ENCODE measurements around the gene MSLN.
"Not testable (repeated sequence)": the region's sequence is repeated elsewhere in the genome, so short reads cannot be mapped to it uniquely, and the experiment has no call there.

Gene MSLN

GRCh38 chr16:772959-773358, 12.4 kb downstream of the MSLN start:
- no peak for DNase-seq (ENCODE audit: extremely low read depth in 1 of 2, low read depth in 1 of 2)

- no peak for DNase-seq (ENCODE audit: extremely low read depth in 1 of 2, low read depth in 1 of 2)
Observed at GRCh38 chr16:774086-775001, 13.8 kb downstream of the MSLN start.

DNA sequence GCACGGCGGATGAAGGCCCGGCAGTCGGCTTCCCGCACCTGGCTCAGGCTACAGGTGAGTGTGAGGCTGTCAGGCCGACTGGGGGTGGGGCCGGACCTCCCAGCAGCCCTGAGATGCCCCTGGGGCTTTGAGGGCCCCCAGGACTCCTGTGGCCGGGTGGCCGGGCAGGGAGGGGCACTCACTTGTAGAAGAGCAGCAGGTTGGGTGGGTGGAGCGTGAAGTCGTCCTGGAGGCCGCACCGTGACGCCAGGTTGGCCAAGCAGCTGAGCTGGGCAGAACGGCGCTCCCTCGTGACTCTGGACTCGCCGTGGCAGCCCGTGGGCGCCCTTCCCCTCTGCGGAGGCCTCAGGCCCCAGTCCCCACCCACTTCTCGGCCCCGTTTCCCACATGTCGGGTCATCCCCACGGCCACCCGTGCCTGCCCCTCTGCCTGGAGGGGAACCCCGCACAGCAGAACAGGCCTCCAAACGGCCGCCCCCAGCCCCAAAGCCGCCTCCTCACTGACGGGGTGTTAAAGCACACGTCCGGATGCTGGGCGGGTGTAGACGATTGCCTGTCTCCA, 14.8 kb downstream of the MSLN start:
- DNase-seq (ENCODE audit: extremely low read depth in 1 of 2, low read depth in 1 of 2), result no peak

- not testable (repeated sequence) for DNase-seq (ENCODE audit: extremely low read depth in 1 of 2, low read depth in 1 of 2)
Observed at GRCh38 chr16:776298-776697, 15.8 kb downstream of the MSLN start.

- DNase-seq (ENCODE audit: extremely low read depth in 1 of 2, low read depth in 1 of 2), result no peak
Observed at GRCh38 chr16:776824-777223, 16.3 kb downstream of the MSLN start.

- DNase-seq (ENCODE audit: extremely low read depth in 1 of 2, low read depth in 1 of 2), result no peak
Observed at GRCh38 chr16:777826-778225, 17.3 kb downstream of the MSLN start.

DNA sequence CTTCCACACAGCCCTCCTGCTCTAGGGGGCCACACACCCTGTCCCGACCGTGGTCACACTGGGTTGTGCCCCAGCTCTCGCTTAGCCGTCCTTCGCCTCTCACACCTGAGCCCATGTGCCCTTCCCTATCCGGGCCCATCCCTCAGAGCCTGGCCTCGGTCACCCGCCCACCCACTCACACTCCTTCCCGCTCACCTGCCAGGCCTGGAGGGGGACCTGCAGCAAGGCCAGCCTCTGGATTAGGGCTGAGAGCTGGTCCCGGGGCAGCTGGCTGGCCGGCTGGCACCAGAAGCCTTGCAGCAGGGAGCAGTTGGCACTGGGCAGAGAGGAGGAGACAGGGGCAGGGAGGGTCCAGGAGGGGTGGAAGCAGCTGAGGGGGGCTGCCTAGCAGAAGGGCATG, 17.9 kb downstream of the MSLN start:
- DNase-seq (ENCODE audit: extremely low read depth in 1 of 2, low read depth in 1 of 2), result no peak

DNA sequence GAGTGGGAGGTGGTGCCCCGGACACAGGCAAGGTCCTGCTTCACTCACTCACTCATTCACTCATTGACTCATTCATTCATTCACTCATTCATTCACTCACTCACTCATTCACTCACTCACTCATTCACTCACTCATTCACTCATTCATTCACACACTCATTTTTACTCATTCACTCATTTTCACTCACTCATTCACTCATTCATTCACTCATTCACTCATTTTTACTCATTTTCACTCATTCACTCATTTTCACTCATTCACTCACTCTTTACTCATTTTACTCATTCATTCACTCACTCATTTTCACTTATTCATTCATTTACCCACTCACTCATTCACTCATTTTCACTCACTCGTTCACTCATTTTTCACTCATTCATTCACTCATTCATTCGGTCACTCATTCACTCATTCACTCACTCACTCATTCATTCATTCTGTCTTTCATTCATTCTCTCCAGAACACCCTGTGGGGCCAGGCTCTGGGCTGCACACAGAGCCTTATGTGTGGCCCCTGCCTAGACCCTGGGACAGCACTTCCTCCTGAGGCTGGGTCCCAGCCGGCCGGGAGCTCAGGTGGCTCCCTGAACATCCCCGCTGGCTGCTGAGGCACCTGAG, 18.5 kb downstream of the MSLN start:
- DNase-seq (ENCODE audit: extremely low read depth in 1 of 2, low read depth in 1 of 2), result no peak

DNA sequence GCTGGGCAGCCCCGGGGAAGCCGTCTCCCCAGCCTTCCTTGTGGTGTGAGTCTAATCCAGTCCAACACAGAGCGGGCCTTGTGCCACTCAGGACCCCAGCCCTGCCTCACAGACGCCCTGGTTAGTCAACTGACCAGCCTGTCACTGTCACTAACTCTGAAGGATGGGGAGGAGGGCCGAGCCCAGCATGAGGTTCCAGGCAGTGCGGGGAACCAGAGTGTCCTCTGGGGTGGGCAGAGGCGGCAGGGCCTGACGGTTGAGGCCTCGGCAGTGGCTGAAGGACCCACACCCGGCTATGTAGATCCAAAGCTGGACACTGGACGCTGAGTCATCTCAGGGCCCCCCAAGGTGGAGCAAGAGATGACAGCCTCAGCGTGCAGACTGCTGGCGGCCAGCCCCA, 19.0 kb downstream of the MSLN start:
- DNase-seq (ENCODE audit: extremely low read depth in 1 of 2, low read depth in 1 of 2), result no peak

DNA sequence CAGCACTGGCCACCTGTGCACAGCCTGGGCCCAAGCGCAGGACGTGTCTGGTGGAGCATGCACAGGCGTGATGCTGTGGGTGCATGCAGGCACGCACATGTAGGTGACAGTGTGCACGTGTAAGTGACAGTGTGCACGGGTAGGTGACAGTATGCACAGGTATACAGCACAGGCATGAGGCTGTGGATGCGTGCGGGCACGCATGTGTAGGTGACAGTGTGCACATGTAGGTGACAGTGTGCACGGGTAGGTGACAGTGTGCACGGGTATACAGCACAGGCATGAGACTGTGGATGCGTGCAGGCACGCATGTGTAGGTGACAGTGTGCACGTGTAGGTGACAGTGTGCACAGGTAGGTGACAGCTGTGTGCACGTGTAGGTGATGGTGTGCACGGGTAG, 19.8 kb downstream of the MSLN start:
- no peak for DNase-seq (ENCODE audit: extremely low read depth in 1 of 2, low read depth in 1 of 2)

- no peak for DNase-seq (ENCODE audit: extremely low read depth in 1 of 2, low read depth in 1 of 2)
Observed at GRCh38 chr16:781346-782010, 20.9 kb downstream of the MSLN start.

DNA sequence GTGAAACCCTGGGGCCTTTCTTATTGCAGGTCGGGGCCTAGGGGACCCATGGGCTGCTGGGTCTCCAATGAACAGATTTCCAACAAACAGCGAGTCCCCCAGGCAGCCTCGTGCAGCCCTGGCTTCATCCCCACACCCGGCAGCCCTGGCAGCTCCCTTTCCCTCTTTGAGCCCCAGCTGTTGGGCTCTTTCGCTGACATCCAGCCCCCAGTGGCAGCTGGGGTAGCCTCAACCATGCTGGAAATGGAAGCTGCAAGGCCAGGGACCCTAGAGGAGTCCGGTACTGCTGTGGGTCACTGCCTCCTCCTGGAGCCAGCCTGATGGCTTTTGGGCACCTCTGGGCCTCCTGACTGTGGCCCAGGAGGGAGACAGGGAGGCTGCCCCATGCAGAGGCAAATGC, 21.7 kb downstream of the MSLN start:
- DNase-seq (ENCODE audit: extremely low read depth in 1 of 2, low read depth in 1 of 2), result no peak

DNA sequence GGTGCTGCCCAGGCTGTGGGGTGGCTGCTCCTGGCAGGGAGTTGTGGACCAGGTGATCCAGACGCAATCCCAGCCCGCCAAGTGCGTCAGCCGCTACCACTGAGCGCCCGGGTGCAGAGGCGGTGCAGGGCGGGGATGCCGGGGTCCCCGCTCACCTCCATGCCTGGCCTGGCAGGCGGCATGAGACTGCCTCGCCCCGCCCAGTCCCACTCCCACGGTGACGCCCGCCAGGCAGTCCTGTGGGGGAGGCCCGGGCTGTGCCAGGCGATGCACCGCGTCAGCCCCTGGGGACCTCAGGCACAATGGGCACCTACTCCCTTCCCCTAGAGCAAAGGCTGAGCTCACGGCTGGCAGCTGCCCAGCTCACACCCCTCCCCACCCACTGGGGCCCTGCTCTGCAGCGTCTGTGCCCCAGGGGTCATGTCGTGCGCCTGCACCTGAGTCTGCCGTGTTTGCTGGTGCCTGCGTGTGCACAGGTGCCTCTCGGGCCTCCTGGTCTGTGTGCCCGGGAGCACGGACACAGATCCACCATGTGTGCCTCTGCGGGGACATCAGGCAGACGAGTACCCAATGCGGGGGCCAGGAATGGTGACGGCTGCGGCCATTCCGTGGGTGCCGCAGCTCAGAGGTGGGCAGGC, 22.4 kb downstream of the MSLN start:
- DNase-seq (ENCODE audit: extremely low read depth in 1 of 2, low read depth in 1 of 2), result no peak

GRCh38 chr16:783404-784161, 23.0 kb downstream of the MSLN start:
- DNase-seq (ENCODE audit: extremely low read depth in 1 of 2, low read depth in 1 of 2), result no peak

GRCh38 chr16:784431-784830, 23.9 kb downstream of the MSLN start:
- no peak for DNase-seq (ENCODE audit: extremely low read depth in 1 of 2, low read depth in 1 of 2)

GRCh38 chr16:785563-786535, 25.3 kb downstream of the MSLN start:
- peak in 1 of 2 donors; percentile 55 for DNase-seq (ENCODE audit: extremely low read depth in 1 of 2, low read depth in 1 of 2)

DNA sequence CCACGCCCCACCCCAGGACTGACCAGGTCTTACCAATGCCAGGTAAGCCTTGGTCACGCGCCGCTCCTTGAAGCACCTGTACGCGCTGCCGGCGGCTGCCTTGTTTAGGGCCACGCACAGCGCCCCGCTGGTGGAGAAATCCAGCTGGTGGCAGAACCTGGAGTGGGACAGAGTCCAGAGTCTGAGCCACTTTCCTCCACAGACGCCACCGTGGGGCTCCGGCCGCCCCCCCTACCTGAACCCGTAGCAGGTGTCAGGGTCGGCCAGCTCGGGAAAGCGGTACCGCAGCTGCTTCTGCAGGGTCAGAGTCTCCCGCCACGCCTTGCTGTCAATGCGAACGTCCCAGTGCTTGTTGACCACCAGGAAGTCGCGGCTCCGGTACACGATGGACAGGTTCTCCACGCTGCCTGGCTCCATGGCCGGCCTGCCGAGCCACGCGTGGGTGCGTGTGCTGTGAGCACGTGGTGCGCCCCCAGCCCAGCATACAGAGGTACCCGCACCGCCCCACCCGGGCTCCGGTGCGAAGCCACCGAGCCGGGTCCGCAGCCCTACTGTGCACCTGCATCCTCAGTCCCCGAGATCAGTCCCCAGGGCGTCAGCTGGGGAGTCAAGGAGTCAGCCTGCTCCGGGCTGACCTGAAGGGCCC, 26.9 kb downstream of the MSLN start:
- no peak for DNase-seq (ENCODE audit: extremely low read depth in 1 of 2, low read depth in 1 of 2)

GRCh38 chr16:787978-788398, 27.5 kb downstream of the MSLN start, which contains the start of gene RPUSD1:
Gene RPUSD1, minus strand, starts transcription at chr16:788381. Its CDS starts 644 bp downstream, at chr16:787737.
- DNase-seq (ENCODE audit: extremely low read depth in 1 of 2, low read depth in 1 of 2), result no peak
